Esophagus muscularis mucosa (tissue), 3 donors: ENCODE data around the gene ACAP3.

Experiments
- CTCF ChIP-seq, 3 experiments: fragments of 200-600 bp in 2 of 3; fragments of 450-650 bp in 1 of 3; sonication (generic) in 2 of 3; IDR thresholded peaks; one replicate each; pipeline ENCODE4 v1.5.1; 2017 to 2019; ENCODE audit warnings: antibody characterized with exemption in 3 of 3, mild to moderate bottlenecking in 2 of 3, moderate library complexity in 1 of 3
- POLR2A ChIP-seq: fragments of 450-650 bp; IDR thresholded peaks from one replicate; pipeline ENCODE4 v1.6.1; 2017; ENCODE audit warnings: antibody characterized with exemption, moderate library complexity, mild to moderate bottlenecking, low read depth

GRCh38 chr1:1297802-1298424 is 9.8 kb downstream of the ACAP3 start:
- TF ChIP-seq CTCF (IDR thresholded peaks at IDR 0.05) (no peak), POLR2A (no peak)
